Peyer's patch (tissue), 4 donors: ENCODE measurements around the gene PLEKHG2.

Source experiments
- POLR2A ChIP-seq, 2 donors: fragments of 450-650 bp; IDR thresholded peaks; one replicate each; pipeline ENCODE4 v1.5.1; 2017; ENCODE audit warnings: antibody characterized with exemption in 2 of 2, mild to moderate bottlenecking in 2 of 2, moderate library complexity in 2 of 2
- TF ChIP-seq, protein P1 (sequence below), 6 experiments: fragments of 450-650 bp in 4 of 6; fragments of 200-600 bp in 2 of 6; sonication (generic) in 1 of 6; IDR thresholded peaks; one replicate each; pipeline ENCODE4 v1.5.1; 2017 to 2019; ENCODE audit warnings: antibody characterized with exemption in 6 of 6, mild to moderate bottlenecking in 3 of 6, moderate library complexity in 1 of 6

GRCh38 chr19:39410017-39410830, 2.2 kb upstream of the PLEKHG2 start:
- TF ChIP-seq, protein P1, sequence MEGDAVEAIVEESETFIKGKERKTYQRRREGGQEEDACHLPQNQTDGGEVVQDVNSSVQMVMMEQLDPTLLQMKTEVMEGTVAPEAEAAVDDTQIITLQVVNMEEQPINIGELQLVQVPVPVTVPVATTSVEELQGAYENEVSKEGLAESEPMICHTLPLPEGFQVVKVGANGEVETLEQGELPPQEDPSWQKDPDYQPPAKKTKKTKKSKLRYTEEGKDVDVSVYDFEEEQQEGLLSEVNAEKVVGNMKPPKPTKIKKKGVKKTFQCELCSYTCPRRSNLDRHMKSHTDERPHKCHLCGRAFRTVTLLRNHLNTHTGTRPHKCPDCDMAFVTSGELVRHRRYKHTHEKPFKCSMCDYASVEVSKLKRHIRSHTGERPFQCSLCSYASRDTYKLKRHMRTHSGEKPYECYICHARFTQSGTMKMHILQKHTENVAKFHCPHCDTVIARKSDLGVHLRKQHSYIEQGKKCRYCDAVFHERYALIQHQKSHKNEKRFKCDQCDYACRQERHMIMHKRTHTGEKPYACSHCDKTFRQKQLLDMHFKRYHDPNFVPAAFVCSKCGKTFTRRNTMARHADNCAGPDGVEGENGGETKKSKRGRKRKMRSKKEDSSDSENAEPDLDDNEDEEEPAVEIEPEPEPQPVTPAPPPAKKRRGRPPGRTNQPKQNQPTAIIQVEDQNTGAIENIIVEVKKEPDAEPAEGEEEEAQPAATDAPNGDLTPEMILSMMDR (IDR thresholded peaks at IDR 0.05), result peak in 1 of 6 experiments; percentile 17
- peak; percentile 52 to 71 for TF ChIP-seq POLR2A (IDR thresholded peaks at IDR 0.05)
